HuH-7 (cell line): ENCODE data around the gene UBE2D3.

Source experiments
- DNase-seq: peaks from one replicate; pipeline ENCODE4 v3.0.0; 2011; ENCODE audit warnings: low spot score

The UBE2D3 gene

DNA sequence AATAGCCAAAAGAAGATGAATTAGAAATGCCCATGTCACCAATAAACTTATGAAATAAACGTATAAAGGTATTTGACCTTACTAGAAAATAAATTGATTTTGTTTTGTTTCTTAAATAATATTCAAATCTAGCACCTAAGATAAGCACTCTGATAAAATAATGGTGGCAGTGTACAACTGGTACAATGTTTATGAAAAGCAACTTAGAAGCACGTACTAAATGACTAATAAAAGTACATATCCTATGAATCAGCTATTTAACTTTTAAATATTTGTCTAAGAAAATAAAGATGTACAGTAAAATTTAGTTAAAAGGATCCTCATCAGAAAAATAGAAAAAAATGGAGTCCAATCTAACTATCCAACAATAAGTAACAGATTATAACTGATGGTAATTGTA is 73.3 kb downstream of the UBE2D3 start:
- DNase-seq, result no peak

GRCh38 chr4:102751941-102752340 is 75.4 kb downstream of the UBE2D3 start:
- DNase-seq, result no peak
